Panc1 (cell line): ENCODE data around the gene TMEM100. TPM values are rescaled to one million over a fixed set of nuclear protein-coding genes. Genes with fewer than 3 reads are reported as not detected.

Experiments used
- ATAC-seq: fragments of 200-7000 bp; cut with Tn5 transposase; 2 replicates; pipeline ENCODE4 v1.9.1; 2020; ENCODE audit warnings: mild to moderate bottlenecking, moderate library complexity
- BruUV-seq: library from RNA; stranded (reverse); fragments of 400-500 nt; replicated peaks from 2 replicates; lab custom pipeline; 2021; lab: Mats Ljungman, UMichigan
- CTCF ChIA-PET: fragments of 300-600 bp; sonication (Branson Sonifier 250); formaldehyde crosslinking; loops from one replicate; lab custom pipeline; 2022; ENCODE audit warnings: antibody characterized with exemption; lab: Charles Lee
- POLR2A ChIA-PET: fragments of 300-600 bp; sonication (Branson Sonifier 250); formaldehyde crosslinking; loops from one replicate; lab custom pipeline; 2022; ENCODE audit warnings: antibody characterized with exemption; lab: Charles Lee
- DNase-seq: peaks from one replicate; pipeline ENCODE4 v3.0.0-alpha.2; 2010; ENCODE audit warnings: low read depth, low spot score
- H3K27ac ChIP-seq: 2 replicates; pipeline ENCODE4 v1.5.1; 2011; ENCODE audit warnings: mild to moderate bottlenecking, low read length, inconsistent platforms
- H3K27me3 ChIP-seq: fragments of 200-500 bp; sonication (Bioruptor generic); 2 replicates; pipeline ENCODE4 v1.6.0; 2014; ENCODE audit warnings: low read length, inconsistent platforms; ENCODE audit not compliant: control insufficient read depth, insufficient read depth
- H3K36me3 ChIP-seq: fragments of 200-500 bp; sonication (Bioruptor generic); 2 replicates; pipeline ENCODE4 v1.5.1; 2014; ENCODE audit warnings: inconsistent platforms, mild to moderate bottlenecking, low read length, moderate library complexity; ENCODE audit not compliant: control insufficient read depth, insufficient read depth
- H3K4me1 ChIP-seq: 2 replicates; pipeline ENCODE4 v1.5.1; 2011; ENCODE audit warnings: inconsistent platforms, mild to moderate bottlenecking, low read length, moderate library complexity; ENCODE audit not compliant: control insufficient read depth, insufficient read depth
- H3K4me3 ChIP-seq, 2 experiments: 2 replicates each; pipeline ENCODE4 v1.5.1; 2011 to 2012; ENCODE audit warnings: low read depth in 2 of 2, low read length in 2 of 2, mild to moderate bottlenecking in 2 of 2, inconsistent platforms in 1 of 2, moderate library complexity in 1 of 2
- H3K9me3 ChIP-seq: fragments of 200-500 bp; sonication (Bioruptor generic); 2 replicates; pipeline ENCODE4 v1.5.1; 2014; ENCODE audit warnings: low read depth, mild to moderate bottlenecking, inconsistent platforms, low read length, moderate library complexity; ENCODE audit not compliant: control insufficient read depth, insufficient read depth
- CTCF ChIP-seq: fragments of 450-650 bp; IDR thresholded peaks from 2 replicates; pipeline ENCODE4 v1.5.1; 2017; ENCODE audit warnings: mild to moderate bottlenecking
- POLR2AphosphoS5 ChIP-seq: IDR thresholded peaks from 2 replicates; pipeline ENCODE4 v1.6.1; 2012; ENCODE audit warnings: mild to moderate bottlenecking, low read depth, low read length, moderate library complexity
- SIN3A ChIP-seq: IDR thresholded peaks from 2 replicates; pipeline ENCODE4 v1.6.1; 2012; ENCODE audit warnings: low read depth, mild to moderate bottlenecking, low read length, moderate library complexity, borderline replicate concordance; ENCODE audit not compliant: insufficient read depth
- TCF7L2 ChIP-seq: IDR thresholded peaks from 2 replicates; pipeline ENCODE4 v1.6.1; 2011; ENCODE audit warnings: mild to moderate bottlenecking, low read depth, low read length, inconsistent platforms
- in situ Hi-C: cut with HindIII; loops from 2 replicates; pipeline ENCODE4 v1.10.0; 2016; ENCODE audit warnings: low sequenced_read_pairs, low pct_unique_long_range_greater_than_20kb
- intact Hi-C: fragments of 100-400 bp; cut with micrococcal nuclease; formaldehyde crosslinking; loops from one replicate; pipeline ENCODE4 v1.10.0; 2022; ENCODE audit not compliant: unreplicated experiment
- total RNA-seq: library from RNA; stranded (reverse); gene quantifications from one replicate; pipeline ENCODE4 v1.2.1, GENCODE V29; 2021; ENCODE audit not compliant: unreplicated experiment
- TF ChIP-seq, protein P1 (sequence below), 2 experiments: IDR thresholded peaks; 2 replicates each; pipeline ENCODE4 v1.6.1; 2011 to 2012; ENCODE audit warnings: low read depth in 2 of 2, control low read depth in 1 of 2, low read length in 1 of 2, mild to moderate bottlenecking in 1 of 2, moderate library complexity in 1 of 2; ENCODE audit not compliant: insufficient read depth in 1 of 2

The TMEM100 gene
- total RNA-seq, 1 experiment from 2014 or later = 0.10 TPM

DNA sequence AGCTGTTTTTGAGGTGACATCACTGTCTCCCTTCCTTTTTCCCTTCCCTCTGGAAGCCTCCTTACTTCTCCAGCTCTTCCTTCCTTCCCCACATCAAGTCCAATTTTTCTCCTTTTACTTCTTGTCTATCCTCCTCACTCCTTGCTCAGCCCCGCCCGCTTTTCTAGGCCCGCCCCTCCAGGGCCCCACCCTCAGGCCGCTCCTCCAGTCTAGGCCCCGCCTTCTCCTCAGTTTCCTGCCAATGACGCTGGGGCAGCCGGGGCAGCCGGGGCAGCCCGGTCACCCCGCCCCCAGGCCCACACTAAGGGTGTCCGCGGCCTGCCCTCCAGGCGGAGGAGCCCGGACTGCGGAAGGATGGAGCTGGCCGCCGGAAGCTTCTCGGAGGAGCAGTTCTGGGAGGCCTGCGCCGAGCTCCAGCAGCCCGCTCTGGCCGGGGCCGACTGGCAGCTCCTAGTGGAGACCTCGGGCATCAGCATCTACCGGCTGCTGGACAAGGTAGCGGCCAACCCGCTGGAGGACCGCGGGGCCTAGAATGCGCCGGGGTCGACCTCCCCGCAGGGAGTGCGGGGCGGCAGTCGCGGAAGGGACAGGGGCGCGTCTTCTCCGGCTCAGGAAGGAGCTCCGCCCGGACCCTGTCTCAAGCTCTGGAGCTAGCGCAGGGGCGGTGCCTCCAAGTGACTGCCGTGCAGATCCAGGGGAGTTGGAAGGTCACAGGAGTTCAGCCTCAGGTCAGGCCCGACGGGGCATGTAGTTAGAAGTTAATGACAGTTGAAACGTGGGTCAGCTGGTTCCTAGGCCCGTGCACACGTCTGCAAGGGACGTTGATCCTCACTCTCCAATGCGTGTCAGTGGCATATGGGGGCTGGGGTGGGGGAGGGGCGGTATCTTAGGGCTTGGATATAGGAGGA is 28.3 kb upstream of the TMEM100 start, which contains the start of gene PCTP:
TSS of gene PCTP (plus strand) at position 302 of the 908 bp plus-strand sequence. CDS start at position 355, 53 bp downstream.
- Histone ChIP-seq H3K27me3 (no peaks in the 10 kb centered on the region), H3K9me3 (no peaks in the 10 kb centered on the region), H3K4me1 (peaks cover 5% of the 10 kb centered on the region; the same call in 1 of the 2 replicates), H3K4me3 (peak within 1 kb of the TSS; percentile 77 to 78), H3K27ac (peak within 1 kb of the TSS; percentile 73), H3K36me3 (no peaks in the 10 kb centered on the region)
- ATAC-seq (peak; percentile 100), DNase-seq (no peak)
- CTCF ChIA-PET = interaction anchor here (0.6 to 1.2 kb wide), 5 partner anchors 13 to 224 kb away, joined by 3 to 5 read pairs (median 3); no protein-coding TSS in a partner anchor
- intact Hi-C loops (no loop called here), in situ Hi-C loops (no loop called here)
- POLR2A ChIA-PET = interaction anchor here (0.7 kb wide), 1 partner anchor 66 kb away, joined by 12 read pairs; no protein-coding TSS in a partner anchor
- TF ChIP-seq SIN3A (0 out of 2 replicates have a peak, but pooled peaks have one; percentile 38), CTCF (peak; percentile 59), POLR2AphosphoS5 (peak; percentile 56), TCF7L2 (no peak)
- TF ChIP-seq, protein P1, sequence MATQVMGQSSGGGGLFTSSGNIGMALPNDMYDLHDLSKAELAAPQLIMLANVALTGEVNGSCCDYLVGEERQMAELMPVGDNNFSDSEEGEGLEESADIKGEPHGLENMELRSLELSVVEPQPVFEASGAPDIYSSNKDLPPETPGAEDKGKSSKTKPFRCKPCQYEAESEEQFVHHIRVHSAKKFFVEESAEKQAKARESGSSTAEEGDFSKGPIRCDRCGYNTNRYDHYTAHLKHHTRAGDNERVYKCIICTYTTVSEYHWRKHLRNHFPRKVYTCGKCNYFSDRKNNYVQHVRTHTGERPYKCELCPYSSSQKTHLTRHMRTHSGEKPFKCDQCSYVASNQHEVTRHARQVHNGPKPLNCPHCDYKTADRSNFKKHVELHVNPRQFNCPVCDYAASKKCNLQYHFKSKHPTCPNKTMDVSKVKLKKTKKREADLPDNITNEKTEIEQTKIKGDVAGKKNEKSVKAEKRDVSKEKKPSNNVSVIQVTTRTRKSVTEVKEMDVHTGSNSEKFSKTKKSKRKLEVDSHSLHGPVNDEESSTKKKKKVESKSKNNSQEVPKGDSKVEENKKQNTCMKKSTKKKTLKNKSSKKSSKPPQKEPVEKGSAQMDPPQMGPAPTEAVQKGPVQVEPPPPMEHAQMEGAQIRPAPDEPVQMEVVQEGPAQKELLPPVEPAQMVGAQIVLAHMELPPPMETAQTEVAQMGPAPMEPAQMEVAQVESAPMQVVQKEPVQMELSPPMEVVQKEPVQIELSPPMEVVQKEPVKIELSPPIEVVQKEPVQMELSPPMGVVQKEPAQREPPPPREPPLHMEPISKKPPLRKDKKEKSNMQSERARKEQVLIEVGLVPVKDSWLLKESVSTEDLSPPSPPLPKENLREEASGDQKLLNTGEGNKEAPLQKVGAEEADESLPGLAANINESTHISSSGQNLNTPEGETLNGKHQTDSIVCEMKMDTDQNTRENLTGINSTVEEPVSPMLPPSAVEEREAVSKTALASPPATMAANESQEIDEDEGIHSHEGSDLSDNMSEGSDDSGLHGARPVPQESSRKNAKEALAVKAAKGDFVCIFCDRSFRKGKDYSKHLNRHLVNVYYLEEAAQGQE (IDR thresholded peaks at IDR 0.05; ENCODE audit: insufficient read depth in 1 of 2, low read depth in 2 of 2, low read length in 1 of 2) = no peak
- BruUV-seq = no TSS peak

DNA sequence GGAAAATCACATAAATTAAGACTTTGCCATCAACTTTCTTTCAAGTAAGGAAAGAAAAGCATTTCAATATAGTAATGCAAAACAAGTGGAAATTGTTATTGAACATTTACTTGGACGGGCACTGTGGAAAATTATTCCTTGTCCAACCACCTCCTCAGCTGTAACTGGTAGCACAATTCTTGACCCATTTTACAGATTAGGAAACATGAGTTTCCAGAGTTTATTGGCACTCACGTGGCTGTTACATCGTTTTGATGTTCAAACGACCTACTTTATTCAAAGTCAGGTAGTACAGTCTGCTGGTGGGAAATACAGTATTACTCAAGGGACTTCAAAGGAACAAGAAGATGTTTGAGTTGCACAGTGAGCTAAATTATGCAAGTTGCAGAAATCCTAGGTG is 27.3 kb upstream of the TMEM100 start:
- Histone ChIP-seq H3K4me1 (peaks cover 5% of the 10 kb centered on the region; the same call in 1 of the 2 replicates), H3K9me3 (no peaks in the 10 kb centered on the region), H3K27me3 (no peaks in the 10 kb centered on the region), H3K27ac (no peak overlapping the region), H3K4me3 (no peak overlapping the region), H3K36me3 (no peaks in the 10 kb centered on the region)
- ATAC-seq (no peak), DNase-seq (no peak)
- POLR2A ChIA-PET = no interaction called here
- CTCF ChIA-PET = no interaction called here
- intact Hi-C loops (no loop called here), in situ Hi-C loops (no loop called here)
- TF ChIP-seq, protein P1 (IDR thresholded peaks at IDR 0.05; ENCODE audit: insufficient read depth in 1 of 2, low read depth in 2 of 2, low read length in 1 of 2) = no peak
- TF ChIP-seq SIN3A (no peak), TCF7L2 (no peak), CTCF (no peak), POLR2AphosphoS5 (no peak)
- BruUV-seq = no TSS peak
